GM21447 (cell line): ENCODE results near the gene ERVW-1.
"Not testable (repeated sequence)": the region's sequence is repeated elsewhere in the genome, so short reads cannot be mapped to it uniquely, and the experiment has no call there.

Source experiments
- ATAC-seq: cut with Tn5 transposase; IDR thresholded peaks from one replicate; pipeline ENCODE4 v1.9.1; 2021; ENCODE audit not compliant: unreplicated experiment

The ERVW-1 gene, protein sequence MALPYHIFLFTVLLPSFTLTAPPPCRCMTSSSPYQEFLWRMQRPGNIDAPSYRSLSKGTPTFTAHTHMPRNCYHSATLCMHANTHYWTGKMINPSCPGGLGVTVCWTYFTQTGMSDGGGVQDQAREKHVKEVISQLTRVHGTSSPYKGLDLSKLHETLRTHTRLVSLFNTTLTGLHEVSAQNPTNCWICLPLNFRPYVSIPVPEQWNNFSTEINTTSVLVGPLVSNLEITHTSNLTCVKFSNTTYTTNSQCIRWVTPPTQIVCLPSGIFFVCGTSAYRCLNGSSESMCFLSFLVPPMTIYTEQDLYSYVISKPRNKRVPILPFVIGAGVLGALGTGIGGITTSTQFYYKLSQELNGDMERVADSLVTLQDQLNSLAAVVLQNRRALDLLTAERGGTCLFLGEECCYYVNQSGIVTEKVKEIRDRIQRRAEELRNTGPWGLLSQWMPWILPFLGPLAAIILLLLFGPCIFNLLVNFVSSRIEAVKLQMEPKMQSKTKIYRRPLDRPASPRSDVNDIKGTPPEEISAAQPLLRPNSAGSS

DNA sequence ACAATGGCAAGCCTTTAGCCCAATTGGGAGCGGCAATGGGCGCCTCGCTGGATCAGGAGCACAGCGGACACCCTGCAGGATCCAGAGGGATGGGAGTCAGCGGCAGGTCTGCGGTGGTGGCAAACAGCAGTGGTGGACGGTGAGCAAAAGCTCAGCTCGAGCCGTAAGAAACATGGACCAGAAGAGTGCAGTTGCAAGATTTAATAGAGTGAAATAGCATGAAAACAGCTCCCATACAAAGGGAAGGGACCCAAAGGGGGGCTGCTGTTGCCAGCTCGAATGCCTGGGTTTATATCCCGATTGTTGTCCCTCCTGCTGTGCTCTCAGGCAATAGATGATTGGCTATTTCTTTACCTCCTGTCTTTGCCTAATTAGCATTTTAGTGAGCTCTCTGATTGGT lies at the start of gene ERVW-1:
Gene ERVW-1 (minus strand): TSS at position 266 of the 400 bp plus-strand sequence. CDS start 7,565 bp downstream, outside the sequence.
- not testable (repeated sequence) for ATAC-seq

DNA sequence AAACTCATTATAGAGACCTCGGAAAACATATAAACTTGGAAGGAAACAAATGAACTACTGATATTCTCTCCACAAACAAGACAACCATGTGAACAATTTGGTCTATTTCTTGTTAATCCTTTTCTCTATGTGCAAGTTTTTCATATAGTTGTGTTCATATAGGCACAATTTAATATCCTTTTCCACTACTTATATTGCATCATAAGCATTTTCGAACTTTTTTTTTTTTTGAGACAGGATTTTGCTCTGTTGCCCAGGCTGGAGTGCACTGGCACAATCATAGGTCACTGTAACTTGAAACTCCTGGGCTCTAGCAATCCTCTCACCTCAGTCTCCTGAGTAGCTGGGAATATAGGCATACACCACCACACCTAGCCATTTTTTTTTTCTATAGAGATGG lies 45.4 kb upstream of the ERVW-1 start:
- no peak for ATAC-seq

DNA sequence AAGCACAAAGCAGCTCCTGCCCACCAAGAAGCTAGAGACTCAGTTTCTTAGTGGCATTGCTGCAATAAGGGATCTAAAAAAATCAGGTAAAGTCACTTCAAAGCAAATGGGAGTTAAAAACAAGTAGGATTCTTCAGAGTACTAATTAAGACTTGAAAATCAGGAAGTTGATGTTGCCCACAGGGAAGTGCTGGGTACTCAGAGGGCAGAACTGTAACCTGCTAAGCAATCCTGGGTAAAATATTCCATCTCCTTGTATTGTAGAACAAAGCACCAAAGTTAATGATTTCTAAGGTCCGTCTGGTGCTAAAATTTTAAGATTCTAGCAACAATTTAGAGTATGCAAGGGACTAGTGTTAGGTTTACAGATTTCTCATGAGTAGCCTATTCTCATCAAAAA lies 42.3 kb upstream of the ERVW-1 start:
- ATAC-seq, result no peak

DNA sequence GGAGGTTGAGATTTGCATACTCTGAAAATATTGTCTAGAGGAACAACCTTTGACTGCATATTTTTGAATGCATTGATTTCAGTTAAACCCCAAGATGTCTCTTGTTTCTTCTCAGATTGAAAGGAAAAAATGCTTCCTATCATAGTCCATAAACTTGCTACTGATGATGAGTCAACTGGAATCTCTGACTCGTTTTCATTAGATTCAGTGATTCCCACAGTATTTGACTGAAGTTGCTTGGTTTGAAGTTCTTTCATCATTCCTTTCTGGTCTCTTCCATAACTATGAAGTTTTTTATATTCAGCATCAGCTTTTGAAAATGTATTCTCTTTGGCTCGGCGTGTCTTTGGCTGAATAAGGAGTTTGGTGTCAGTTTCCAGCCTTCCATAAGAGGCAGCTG lies 39.9 kb upstream of the ERVW-1 start:
- no peak for ATAC-seq

DNA sequence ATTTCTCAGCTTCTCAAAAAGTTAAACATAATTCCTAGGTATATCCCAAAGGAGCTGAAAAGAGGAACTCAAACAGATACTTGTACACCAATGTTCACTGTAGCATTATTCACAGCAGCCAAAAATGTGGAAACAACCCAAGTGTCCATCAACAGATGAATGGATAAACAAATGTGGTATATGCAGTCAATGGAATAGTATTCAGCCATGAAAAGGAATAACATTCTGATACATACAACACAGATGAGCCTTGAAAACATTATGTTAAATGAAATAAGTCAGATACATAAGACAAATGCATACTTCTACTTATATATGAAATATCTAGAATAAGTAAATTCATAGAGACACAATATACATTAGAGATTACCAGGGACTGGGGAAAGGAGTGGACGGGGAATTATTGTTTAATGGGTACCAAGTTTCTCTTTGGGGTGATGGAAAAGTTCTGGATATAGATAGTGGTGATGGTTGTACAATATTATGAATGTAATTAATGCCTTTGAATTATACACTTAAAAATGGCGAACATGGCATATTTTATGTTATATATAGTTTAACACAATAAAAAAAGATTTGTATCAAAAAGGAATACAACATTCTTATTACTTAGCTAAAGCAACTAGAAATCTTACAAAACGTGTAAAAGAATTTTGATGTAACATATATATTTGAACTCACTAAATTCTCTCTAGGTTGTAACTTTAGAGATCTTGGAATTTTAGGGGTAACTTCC lies 35.6 kb upstream of the ERVW-1 start:
- ATAC-seq, result no peak

DNA sequence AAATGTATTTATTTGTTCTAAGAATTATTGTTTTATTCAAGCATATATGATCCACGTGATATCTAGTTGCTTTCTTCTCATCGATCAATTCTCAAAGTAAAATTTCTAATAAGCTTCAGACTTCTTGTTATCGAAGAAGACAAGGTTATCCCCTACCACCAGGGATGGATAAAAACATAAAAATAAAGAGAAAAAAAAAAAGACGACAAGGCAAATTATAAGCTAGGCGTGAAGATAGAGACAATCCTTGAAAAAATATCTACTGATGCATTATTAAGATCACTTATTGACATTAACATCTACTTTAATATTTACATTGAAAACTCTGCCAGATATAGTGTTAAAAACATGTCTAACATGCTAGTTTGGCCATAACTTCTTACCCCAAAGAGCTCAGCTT lies 31.2 kb upstream of the ERVW-1 start:
- ATAC-seq, result no peak

DNA sequence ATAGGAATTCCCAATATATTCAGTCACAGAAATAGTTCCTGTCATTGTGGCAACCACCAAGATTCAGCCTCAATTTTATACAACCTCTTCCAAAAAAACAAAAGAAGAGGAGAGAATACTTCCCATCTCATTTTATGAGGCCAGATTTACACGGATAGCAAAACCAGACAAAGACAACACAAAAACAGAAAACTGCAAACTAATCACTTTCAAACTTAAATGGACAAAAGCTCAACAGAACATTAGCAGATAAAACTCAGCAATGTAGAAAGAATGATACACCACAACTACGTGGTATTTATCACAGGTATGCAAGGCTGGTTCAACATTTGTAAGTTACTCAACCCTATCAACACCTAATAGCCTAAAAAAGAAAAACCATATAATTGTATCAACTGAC lies 28.6 kb upstream of the ERVW-1 start:
- ATAC-seq, result no peak

DNA sequence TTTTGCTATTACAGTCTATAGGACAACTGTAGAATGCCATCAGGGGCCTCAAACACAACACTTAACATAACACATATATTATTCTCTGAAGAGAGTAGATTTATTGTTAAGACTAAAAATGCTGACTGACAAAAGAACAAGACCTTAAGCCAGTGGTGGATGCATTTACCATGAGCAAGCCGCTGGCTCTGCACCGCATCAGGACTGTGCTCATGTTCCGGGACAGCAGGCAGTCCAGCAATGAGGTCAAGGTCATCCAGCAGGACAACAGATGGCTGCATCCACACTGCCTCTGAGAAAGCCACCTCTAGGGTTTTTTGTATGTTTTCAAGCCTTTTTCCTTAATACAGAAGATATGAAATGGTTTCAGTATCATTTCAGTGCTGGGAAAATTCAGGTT lies 26.8 kb upstream of the ERVW-1 start:
- ATAC-seq, result no peak

DNA sequence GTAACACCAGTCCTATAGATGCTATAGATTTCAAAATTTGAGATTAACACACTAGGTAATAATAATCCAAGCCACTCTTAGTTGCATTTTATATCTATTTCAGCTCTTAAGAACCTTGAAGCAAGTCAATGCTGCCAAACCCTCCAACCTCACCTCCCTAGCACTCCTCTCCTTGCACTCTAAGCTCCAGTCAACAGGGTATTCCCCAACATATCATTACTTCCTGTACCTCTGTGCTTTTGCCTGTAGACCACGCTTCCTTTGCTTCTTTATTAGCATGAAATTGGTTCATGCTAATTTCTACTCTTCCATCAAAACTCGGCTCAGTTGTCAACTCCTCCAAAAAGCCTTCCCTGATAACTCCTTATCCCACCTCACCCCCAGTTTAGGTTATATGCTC lies 26.0 kb upstream of the ERVW-1 start:
- no peak for ATAC-seq

DNA sequence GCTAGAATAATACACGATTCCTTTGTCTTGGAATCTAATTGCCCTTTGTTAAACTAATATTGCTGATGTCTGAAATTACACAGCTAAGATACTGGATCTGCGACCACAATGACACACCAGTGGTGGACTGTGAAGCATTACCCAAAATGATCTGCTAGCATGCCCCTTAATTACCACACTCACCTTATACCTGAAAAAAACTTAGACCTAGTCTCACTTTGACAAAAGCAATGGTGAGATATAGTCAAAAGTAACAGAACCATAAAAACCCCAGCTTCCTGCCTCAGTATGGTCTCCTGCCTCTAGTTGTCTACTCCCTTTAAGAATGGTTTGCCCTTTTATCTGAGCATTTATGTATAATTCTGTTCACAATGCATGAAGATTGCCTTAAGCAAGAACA lies 20.8 kb upstream of the ERVW-1 start:
- no peak for ATAC-seq

DNA sequence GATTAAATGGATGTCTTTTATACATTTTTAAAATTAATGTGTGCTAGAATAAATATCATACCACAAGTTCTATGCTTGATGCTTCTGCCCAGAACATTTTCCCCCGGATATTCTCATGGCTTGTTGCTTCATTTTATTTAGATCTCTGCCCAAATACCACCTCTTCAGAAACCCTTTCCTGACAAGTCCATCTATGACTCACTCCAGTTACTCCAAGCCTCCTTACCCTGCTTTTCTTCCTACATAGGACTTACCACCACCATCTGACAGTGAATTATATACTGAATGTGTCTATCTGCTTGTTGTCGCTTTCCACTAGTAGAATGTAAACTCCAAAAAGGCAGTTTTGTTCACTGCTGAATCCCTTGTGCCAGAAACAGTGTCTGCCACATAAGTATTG lies 19.1 kb upstream of the ERVW-1 start:
- no peak for ATAC-seq

DNA sequence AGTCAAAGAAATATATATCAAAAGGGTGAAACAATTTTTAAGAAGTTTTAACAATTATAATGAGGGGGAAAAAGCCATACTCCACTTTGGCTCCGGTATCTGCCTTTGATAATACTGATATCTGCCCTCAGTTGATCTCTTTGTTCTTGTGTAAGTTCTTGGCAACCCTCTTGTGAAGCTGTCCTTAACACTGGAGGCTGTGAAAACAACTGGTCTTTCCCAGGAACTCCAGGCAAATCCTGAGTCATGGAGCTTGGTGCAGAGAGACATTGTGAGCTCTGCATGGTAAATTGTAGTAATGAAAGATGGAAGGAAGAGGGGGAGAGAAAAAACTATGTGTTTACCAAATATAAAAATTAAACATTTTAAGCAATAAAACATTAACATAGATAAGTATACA lies 11.9 kb upstream of the ERVW-1 start:
- ATAC-seq, result no peak

DNA sequence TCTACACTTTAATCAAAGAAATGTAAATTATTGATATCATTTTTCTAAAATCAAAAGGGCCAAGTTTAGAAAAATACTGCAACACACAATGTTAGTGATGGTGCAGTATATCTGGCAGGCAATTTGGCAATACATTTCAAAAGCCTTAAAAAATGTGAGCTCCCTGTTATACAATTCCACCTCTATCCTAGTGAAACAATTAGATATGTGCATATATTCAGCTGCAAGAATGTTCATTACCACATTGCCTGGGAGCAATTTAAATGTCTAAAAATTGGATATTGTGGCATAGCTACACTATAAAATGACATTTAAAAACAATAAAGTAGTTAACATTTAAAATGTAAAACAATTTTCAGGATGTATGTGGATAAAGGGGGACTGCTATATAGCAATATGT lies 10.1 kb upstream of the ERVW-1 start:
- ATAC-seq, result no peak

DNA sequence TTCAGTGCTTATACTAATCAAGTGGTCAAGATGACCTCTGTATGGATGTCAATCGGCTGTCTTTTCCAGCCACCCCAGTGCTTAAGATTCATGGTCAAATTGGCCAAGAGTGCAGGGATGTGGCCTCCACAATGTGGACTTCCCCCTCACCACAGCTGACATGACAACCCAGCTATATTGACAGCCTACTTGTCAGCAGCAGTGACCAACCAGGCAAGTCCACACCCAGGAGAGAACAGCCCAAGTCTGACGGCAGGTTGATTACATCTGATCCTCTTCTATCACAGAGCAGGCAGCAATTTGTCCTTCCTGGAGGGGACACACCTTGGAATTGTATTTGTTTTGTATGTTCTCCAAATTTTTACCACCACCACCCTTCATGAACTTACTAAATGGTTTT lies 8.2 kb upstream of the ERVW-1 start:
- no peak for ATAC-seq

DNA sequence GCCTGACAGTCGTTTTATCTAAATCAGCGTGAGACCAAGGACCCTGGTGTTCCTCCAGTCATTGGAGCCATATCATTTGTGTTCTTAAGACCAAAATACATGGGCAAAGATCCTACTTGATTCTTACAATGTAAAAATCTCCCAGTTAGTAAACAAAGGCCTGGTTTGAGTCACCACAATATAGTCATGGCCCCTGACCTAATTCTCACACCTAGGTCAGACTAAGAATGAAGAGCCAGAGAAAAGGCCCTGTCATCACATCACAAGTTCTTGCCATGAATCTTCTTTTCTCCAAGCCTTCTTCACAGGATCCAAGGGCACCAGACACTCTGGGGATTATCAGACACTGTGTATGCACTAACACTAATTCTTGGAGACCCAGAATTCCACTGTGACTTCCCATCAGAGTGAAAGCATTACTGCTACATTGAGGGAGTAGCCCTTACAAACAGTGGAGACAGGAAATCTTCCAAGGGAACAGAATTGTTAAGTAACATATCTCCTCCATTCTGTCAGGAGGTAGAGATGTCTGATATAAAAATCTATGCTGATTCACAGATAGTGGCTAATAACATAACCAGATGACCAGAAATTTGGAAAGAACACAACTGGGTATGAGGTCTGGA lies 7.6 kb upstream of the ERVW-1 start:
- ATAC-seq, result no peak

DNA sequence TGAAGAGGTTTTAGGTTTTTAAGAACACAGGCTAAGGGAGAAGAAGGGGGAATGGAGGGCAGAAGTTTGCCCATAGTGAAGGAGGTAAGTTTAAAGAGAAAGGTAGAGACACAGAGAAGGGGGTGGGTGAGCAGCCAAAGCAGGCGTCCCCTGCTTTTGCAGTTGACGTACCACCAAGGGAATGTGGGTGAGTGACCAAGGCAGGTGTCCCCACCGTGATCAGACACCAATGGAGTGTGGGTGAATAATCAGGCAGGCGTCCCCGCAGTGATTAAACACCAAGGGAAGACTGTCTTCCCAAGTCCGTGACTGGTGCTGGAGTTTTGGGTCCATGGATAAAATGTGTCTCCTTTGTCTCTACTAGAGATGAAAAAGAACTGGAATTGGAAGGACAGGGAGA lies 6.5 kb upstream of the ERVW-1 start:
- not testable (repeated sequence) for ATAC-seq

DNA sequence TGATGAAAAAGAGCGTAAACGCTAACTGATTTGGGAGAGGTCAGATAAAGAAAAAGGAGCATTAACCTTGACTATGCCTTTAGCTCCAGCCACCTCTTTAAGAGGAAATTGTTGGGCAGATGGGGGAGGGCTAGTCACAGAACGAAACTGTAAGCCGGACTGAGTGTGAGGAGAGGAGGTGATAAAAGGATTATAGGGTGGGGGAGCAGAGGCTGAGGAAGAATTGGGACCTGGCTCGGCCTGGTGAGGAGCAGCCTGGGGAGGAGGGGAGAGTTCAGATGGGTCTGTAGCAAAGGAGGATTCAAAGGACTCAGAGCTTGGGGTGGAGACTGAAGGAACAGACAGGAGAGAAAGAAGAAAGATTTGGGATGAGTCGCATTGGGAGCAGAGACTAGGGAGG lies 5.9 kb upstream of the ERVW-1 start:
- ATAC-seq, result not testable (repeated sequence)

DNA sequence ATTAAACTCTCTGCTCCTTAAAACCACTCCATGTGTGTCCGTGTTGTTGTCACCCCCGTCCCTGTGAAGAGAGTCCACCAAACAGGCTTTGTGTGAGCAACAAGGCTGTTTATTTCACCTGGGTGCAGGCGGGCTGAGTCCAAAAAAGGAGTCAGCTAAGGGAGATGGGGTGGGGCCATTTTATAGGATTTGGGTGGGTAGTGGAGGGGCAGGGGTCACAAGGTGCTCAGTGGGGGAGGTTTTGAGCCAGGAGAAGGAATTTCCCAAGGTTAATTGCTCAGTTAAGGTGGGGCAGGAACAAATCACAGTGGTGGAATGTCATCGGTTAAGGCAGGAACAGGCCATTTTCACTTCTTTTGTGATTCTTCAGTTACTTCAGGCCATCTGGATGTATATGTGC lies 1.4 kb upstream of the ERVW-1 start:
- ATAC-seq, result not testable (repeated sequence)

DNA sequence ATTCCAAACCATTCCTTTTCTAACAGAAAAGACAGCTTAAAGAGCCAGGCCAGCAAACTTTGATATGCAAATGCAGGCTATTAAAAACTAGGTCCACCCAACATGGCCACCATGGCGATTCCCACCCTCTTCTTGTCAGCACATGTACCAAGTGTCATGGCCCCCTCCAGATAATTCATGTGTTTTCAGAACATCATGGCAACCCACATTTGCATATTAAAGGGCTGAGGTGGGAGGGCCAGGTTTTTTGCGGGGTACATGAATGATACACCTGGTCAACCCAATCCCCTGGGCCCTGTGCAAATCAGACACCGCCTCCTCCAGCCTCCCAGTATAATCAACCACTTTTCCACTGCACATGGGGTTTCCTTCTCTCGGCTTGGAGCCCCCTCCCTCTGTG lies 965 bp upstream of the ERVW-1 start:
- ATAC-seq, result no peak

DNA sequence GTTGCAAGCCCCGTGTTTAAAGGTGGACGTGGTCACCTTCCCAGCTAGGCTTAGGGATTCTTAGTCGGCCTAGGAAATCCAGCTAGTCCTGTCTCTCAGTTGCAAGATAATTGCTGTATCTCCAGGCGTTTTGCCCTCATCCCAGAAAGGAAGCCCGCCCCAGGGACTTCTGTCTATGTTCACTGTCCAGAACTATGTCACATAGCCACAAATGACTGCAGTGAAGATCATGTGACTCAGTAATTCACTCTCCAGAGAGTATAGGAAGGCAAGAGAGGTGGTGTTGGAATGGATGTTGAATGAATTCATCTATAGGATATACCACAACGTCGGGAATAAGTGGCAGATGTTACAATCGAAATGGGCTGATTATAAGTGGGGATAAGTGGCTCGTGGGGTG lies 349 bp upstream of the ERVW-1 start:
- no peak for ATAC-seq

DNA sequence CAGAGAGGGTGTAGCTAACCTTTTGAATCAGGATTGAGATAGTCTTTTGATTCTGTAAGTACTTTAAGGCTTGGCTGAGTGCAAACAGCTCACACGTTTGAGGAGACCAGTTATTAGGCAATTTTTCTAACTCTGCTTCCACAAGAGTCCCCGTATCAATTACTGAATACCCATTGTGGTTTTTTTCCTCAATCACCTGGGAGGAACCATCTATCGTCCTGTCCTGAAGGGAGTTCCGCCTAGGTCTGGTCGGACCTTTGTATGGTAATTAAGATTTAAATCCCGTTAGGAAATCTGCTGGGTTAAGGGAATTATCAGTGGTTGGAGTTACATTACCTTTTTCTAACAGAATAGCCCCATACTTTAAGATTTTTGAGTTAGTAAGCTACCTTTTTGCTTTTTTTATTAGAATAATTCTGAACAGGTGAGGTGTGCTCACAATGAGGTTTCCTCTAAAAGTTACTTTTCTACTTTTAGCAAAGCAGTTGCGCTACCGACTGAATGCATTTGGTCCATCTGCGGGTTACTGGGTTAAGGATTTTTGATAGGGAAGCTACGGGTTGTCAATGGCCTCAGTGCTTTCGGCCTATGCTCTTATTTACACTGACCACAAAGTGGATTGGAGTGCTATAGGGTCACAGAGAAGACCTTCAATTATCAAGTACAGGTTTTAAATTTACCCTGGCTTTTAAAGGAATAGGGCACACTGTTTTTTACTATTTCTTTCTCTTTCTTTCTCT lies 1.7 kb downstream of the ERVW-1 start:
- not testable (repeated sequence) for ATAC-seq
